K562 (cell line): ENCODE measurements around the gene CAST. TPM values are rescaled to one million over a fixed set of nuclear protein-coding genes. Genes with fewer than 3 reads are reported as not detected.
A peak's percentile ranks its signal among the peaks of the same experiment; 100 is the strongest.

Experiments
- CBFA2T2 ChIP-seq: fragments of 450-650 bp; conservative IDR thresholded peaks from 2 replicates; pipeline ENCODE4 v1.6.1; 2017; ENCODE audit warnings: mild to moderate bottlenecking
- CCNT2 ChIP-seq: IDR thresholded peaks from 2 replicates; pipeline ENCODE4 v1.6.1; 2011; ENCODE audit warnings: borderline replicate concordance, low read depth, mild to moderate bottlenecking, moderate library complexity, mixed read lengths, low read length; ENCODE audit not compliant: insufficient read length; ENCODE audit errors: extremely low read depth
- CHD7 ChIP-seq: fragments of 200-600 bp; sonication (generic); IDR thresholded peaks from one replicate; pipeline ENCODE4 v1.6.1; 2012; ENCODE audit warnings: mild to moderate bottlenecking, low read depth, low read length, inconsistent platforms
- CREB1 ChIP-seq, 2 experiments: sonication (generic) in 1 of 2; formaldehyde crosslinking in 1 of 2; IDR thresholded peaks; 2 replicates each; pipeline versions ENCODE4 v1.6.1 to v1.8.0; 2012 to 2022; ENCODE audit warnings: inconsistent platforms in 1 of 2, mild to moderate bottlenecking in 1 of 2, missing genetic modification reagents in 1 of 2, moderate library complexity in 1 of 2
- GTF2A2 ChIP-seq: IDR thresholded peaks from 2 replicates; pipeline ENCODE4 v1.6.1; 2016; ENCODE audit warnings: mild to moderate bottlenecking, missing genetic modification characterization, missing compliant biosample characterization
- HDAC6 ChIP-seq: IDR thresholded peaks from 2 replicates; pipeline ENCODE4 v1.6.1; 2012; ENCODE audit warnings: low read depth, mild to moderate bottlenecking, control low read depth, inconsistent platforms, low read length, moderate library complexity
- KLF13 ChIP-seq: fragments of 450-650 bp; IDR thresholded peaks from 2 replicates; pipeline ENCODE4 v1.6.1; 2016; ENCODE audit warnings: missing genetic modification characterization, low read depth, mild to moderate bottlenecking, missing compliant biosample characterization, moderate library complexity, borderline replicate concordance
- NFIX ChIP-seq: fragments of 250-450 bp; sonication (Bioruptor Pico); IDR thresholded peaks from 2 replicates; pipeline ENCODE4 v1.4.0; 2020; ENCODE audit warnings: low read depth, mild to moderate bottlenecking, moderate library complexity
- PCBP2 ChIP-seq: fragments of 200-400 bp; formaldehyde crosslinking; IDR thresholded peaks from 2 replicates; pipeline ENCODE4 v1.6.1; 2018; ENCODE audit warnings: low read length, low read depth, mild to moderate bottlenecking, moderate library complexity; ENCODE audit not compliant: poor library complexity, severe bottlenecking
- ZBED1 ChIP-seq: IDR thresholded peaks from 2 replicates; pipeline ENCODE4 v1.6.1; 2014
- ZC3H8 ChIP-seq: fragments of 450-650 bp; IDR thresholded peaks from 2 replicates; pipeline ENCODE4 v1.6.1; 2017
- ZEB2 ChIP-seq: fragments of 450-650 bp; IDR thresholded peaks from 2 replicates; pipeline ENCODE4 v1.6.1; 2016
- polyA plus RNA-seq, 8 experiments: library from polyadenylated mRNA; depleted of rRNA in 4 of 8; stranded (reverse) in 5 of 8; unstranded in 3 of 8; fragments of >200 nt; fragmentation: Nextera tagmentation in 2 of 8; fragmentation: Illumina TruSeq in 1 of 8; extraction: Ambion mirVana in 2 of 8; extraction: Trizol in 1 of 8; gene quantifications; 2 replicates each; pipeline versions ENCODE4 v1.2.1 to v1.2.3, GENCODE V29; 2011 to 2014; ENCODE audit warnings: inconsistent platforms in 1 of 8, missing spikeins in 1 of 8
- total RNA-seq, 7 experiments: library from RNA; depleted of rRNA in 6 of 7; stranded (reverse); fragments of >200 nt in 6 of 7; fragmentation: Illumina TruSeq in 2 of 7; extraction: Trizol in 2 of 7; gene quantifications; 2 replicates each; pipeline versions ENCODE4 v1.2.1 to v1.2.3, GENCODE V29; 2011 to 2021; ENCODE audit warnings: low replicate concordance in 1 of 7
- TF ChIP-seq, protein P1 (sequence below), 3 experiments: fragments of 200-800 bp in 1 of 3; sonication (Bioruptor generic) in 1 of 3; sonication (generic) in 1 of 3; formaldehyde crosslinking in 1 of 3; IDR thresholded peaks; 2 replicates each; pipeline versions ENCODE4 v1.6.1 to v1.8.0; 2016 to 2022; ENCODE audit warnings: mild to moderate bottlenecking in 2 of 3, missing compliant biosample characterization in 2 of 3, missing genetic modification characterization in 2 of 3, missing genetic modification reagents in 1 of 3
- TF ChIP-seq, protein P2 (sequence below): fragments of 450-650 bp; IDR thresholded peaks from 2 replicates; pipeline ENCODE4 v1.7.0; 2016; ENCODE audit warnings: borderline replicate concordance

CAST gene
- total and polyA plus RNA-seq, 9 of the 15 experiments (the other 6 are each of a cell fraction or from before 2014, with no cell fraction given), result 55.5 to 136 (median 86.1) TPM

- no peak for TF ChIP-seq CHD7
- no peak for TF ChIP-seq PCBP2
- no peak for TF ChIP-seq CCNT2
- TF ChIP-seq ZEB2, result no peak
- no peak for TF ChIP-seq NFIX (CRISPR knock-in tag)
- TF ChIP-seq KLF13 (tag), result no peak
- TF ChIP-seq CREB1 (IDR thresholded peaks at IDR 0.05), result no peak; the same call in 1 of the 2 replicates
- TF ChIP-seq CREB1 (CRISPR knock-in tag; IDR thresholded peaks at IDR 0.05), result no peak
- TF ChIP-seq, protein P1, sequence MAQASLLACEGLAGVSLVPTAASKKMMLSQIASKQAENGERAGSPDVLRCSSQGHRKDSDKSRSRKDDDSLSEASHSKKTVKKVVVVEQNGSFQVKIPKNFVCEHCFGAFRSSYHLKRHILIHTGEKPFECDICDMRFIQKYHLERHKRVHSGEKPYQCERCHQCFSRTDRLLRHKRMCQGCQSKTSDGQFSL (CRISPR knock-in tag; IDR thresholded peaks at IDR 0.05), result no peak
- TF ChIP-seq, protein P1 (tag; IDR thresholded peaks at IDR 0.05), result no peak
- no peak for TF ChIP-seq ZC3H8
- TF ChIP-seq, protein P2, sequence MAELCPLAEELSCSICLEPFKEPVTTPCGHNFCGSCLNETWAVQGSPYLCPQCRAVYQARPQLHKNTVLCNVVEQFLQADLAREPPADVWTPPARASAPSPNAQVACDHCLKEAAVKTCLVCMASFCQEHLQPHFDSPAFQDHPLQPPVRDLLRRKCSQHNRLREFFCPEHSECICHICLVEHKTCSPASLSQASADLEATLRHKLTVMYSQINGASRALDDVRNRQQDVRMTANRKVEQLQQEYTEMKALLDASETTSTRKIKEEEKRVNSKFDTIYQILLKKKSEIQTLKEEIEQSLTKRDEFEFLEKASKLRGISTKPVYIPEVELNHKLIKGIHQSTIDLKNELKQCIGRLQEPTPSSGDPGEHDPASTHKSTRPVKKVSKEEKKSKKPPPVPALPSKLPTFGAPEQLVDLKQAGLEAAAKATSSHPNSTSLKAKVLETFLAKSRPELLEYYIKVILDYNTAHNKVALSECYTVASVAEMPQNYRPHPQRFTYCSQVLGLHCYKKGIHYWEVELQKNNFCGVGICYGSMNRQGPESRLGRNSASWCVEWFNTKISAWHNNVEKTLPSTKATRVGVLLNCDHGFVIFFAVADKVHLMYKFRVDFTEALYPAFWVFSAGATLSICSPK, result no peak
- TF ChIP-seq ZBED1, result no peak
- TF ChIP-seq GTF2A2 (tag), result no peak
- peak; percentile 86 for TF ChIP-seq CBFA2T2
- no peak for TF ChIP-seq HDAC6
Observed at GRCh38 chr5:96741891-96742309, 79.7 kb downstream of the CAST start (continued).
